T-helper 17 cell (primary cell): ENCODE measurements around the gene PTPRG. TPM values are rescaled to one million over a fixed set of nuclear protein-coding genes. Genes with fewer than 3 reads are reported as not detected.
"Not testable (repeated sequence)": the region's sequence is repeated elsewhere in the genome, so short reads cannot be mapped to it uniquely, and the experiment has no call there.

ENCODE experiments used
- ATAC-seq: fragments of 150-1000 bp; cut with Tn5 transposase; 2 replicates; pipeline ENCODE4 v1.10.0; 2021; ENCODE audit warnings: mild to moderate bottlenecking, moderate library complexity
- DNase-seq, 3 donors: peaks; one replicate each; pipeline versions ENCODE4 v3.0.0 to v3.0.0-alpha.2; 2020 to 2021
- H3K9me3 ChIP-seq: one replicate; pipeline ENCODE4 v1.7.0; 2013; ENCODE audit warnings: low read length, mild to moderate bottlenecking; ENCODE audit not compliant: control insufficient read depth, poor library complexity, severe bottlenecking
- H3K27ac Mint-ChIP-seq: one replicate; pipeline ENCODE4 v1.8.0; 2022; ENCODE audit warnings: mild to moderate bottlenecking, moderate library complexity, mixed read lengths
- H3K27me3 Mint-ChIP-seq: one replicate; pipeline ENCODE4 v1.8.0; 2022; ENCODE audit warnings: mixed read lengths
- H3K36me3 Mint-ChIP-seq: one replicate; pipeline ENCODE4 v1.8.0; 2022; ENCODE audit warnings: low read depth, mixed read lengths
- H3K4me1 Mint-ChIP-seq: one replicate; pipeline ENCODE4 v1.8.0; 2022; ENCODE audit warnings: mild to moderate bottlenecking, mixed read lengths
- H3K4me3 Mint-ChIP-seq: one replicate; pipeline ENCODE4 v1.8.0; 2022; ENCODE audit warnings: mild to moderate bottlenecking, moderate library complexity, mixed read lengths
- total RNA-seq, 4 donors: library from RNA in 2 of 4; stranded (reverse) in 2 of 4; gene quantifications; one replicate each; pipeline ENCODE4 v1.2.3 and lab custom pipeline; 2022 to 2026

The PTPRG gene
- total RNA-seq, 2 donors from 2014 or later = 0.02 TPM; not detected in 1

- no peak overlapping the region for H3K27ac Mint-ChIP-seq
- no peak for ATAC-seq
- no peak for DNase-seq
- H3K4me1 Mint-ChIP-seq = no peaks in the 10 kb centered on the region
- H3K4me3 Mint-ChIP-seq = no peak overlapping the region
- H3K27me3 Mint-ChIP-seq = no peaks in the 10 kb centered on the region
- H3K36me3 Mint-ChIP-seq = no peaks in the 10 kb centered on the region
- H3K9me3 ChIP-seq = no peaks in the 10 kb centered on the region
Observed at GRCh38 chr3:61750766-61751165, 189.4 kb downstream of the PTPRG start.

- no peaks in the 10 kb centered on the region for H3K27me3 Mint-ChIP-seq
- H3K27ac Mint-ChIP-seq = no peak overlapping the region
- ATAC-seq (no peak), DNase-seq (no peak)
- no peaks in the 10 kb centered on the region for H3K9me3 ChIP-seq
- no peaks in the 10 kb centered on the region for H3K4me1 Mint-ChIP-seq
- H3K36me3 Mint-ChIP-seq = no peaks in the 10 kb centered on the region
- no peak overlapping the region for H3K4me3 Mint-ChIP-seq
Observed at GRCh38 chr3:61758839-61759238, 197.5 kb downstream of the PTPRG start.

GRCh38 chr3:61760783-61761182 lies 199.4 kb downstream of the PTPRG start:
- not testable (repeated sequence) for H3K9me3 ChIP-seq, H3K27ac Mint-ChIP-seq, H3K36me3 Mint-ChIP-seq, H3K4me1 Mint-ChIP-seq, H3K27me3 Mint-ChIP-seq, H3K4me3 Mint-ChIP-seq, ATAC-seq, DNase-seq

- no peak for DNase-seq
- Mint-ChIP-seq H3K4me1 (no peaks in the 10 kb centered on the region), H3K4me3 (no peak overlapping the region), H3K36me3 (no peaks in the 10 kb centered on the region), H3K27ac (no peak overlapping the region), H3K27me3 (no peaks in the 10 kb centered on the region)
- H3K9me3 ChIP-seq = no peaks in the 10 kb centered on the region
- no peak for ATAC-seq
Observed at GRCh38 chr3:61761694-61762430, 200.5 kb downstream of the PTPRG start.

- Mint-ChIP-seq H3K4me1 (no peaks in the 10 kb centered on the region), H3K4me3 (no peak overlapping the region), H3K27me3 (no peaks in the 10 kb centered on the region), H3K27ac (no peak overlapping the region), H3K36me3 (no peaks in the 10 kb centered on the region)
- H3K9me3 ChIP-seq = no peaks in the 10 kb centered on the region
- DNase-seq (no peak), ATAC-seq (no peak)
Observed at GRCh38 chr3:61765157-61765876, 203.9 kb downstream of the PTPRG start.

GRCh38 chr3:61768284-61769037 lies 207.1 kb downstream of the PTPRG start:
- H3K4me1 Mint-ChIP-seq = no peaks in the 10 kb centered on the region
- ATAC-seq (no peak), DNase-seq (no peak)
- no peaks in the 10 kb centered on the region for H3K36me3 Mint-ChIP-seq
- no peak overlapping the region for H3K27ac Mint-ChIP-seq
- no peaks in the 10 kb centered on the region for H3K27me3 Mint-ChIP-seq
- H3K4me3 Mint-ChIP-seq = no peak overlapping the region
- no peaks in the 10 kb centered on the region for H3K9me3 ChIP-seq

GRCh38 chr3:61769266-61769990 lies 208.1 kb downstream of the PTPRG start:
- no peak overlapping the region for H3K4me3 Mint-ChIP-seq
- no peak for ATAC-seq
- no peak overlapping the region for H3K27ac Mint-ChIP-seq
- no peak for DNase-seq
- H3K4me1 Mint-ChIP-seq = no peaks in the 10 kb centered on the region
- no peaks in the 10 kb centered on the region for H3K27me3 Mint-ChIP-seq
- H3K36me3 Mint-ChIP-seq = no peaks in the 10 kb centered on the region
- H3K9me3 ChIP-seq = no peaks in the 10 kb centered on the region

- Mint-ChIP-seq H3K27ac (no peak overlapping the region), H3K4me3 (no peak overlapping the region), H3K4me1 (no peaks in the 10 kb centered on the region), H3K27me3 (no peaks in the 10 kb centered on the region), H3K36me3 (no peaks in the 10 kb centered on the region)
- no peak for ATAC-seq
- H3K9me3 ChIP-seq = no peaks in the 10 kb centered on the region
- no peak for DNase-seq
Observed at GRCh38 chr3:61771976-61772375, 210.6 kb downstream of the PTPRG start.

GRCh38 chr3:61772456-61772855 lies 211.1 kb downstream of the PTPRG start:
- H3K4me1 Mint-ChIP-seq = no peaks in the 10 kb centered on the region
- H3K9me3 ChIP-seq = no peaks in the 10 kb centered on the region

GRCh38 chr3:61774279-61774890 lies 213.0 kb downstream of the PTPRG start:
- no peaks in the 10 kb centered on the region for H3K27me3 Mint-ChIP-seq
- H3K27ac Mint-ChIP-seq = no peak overlapping the region
- H3K9me3 ChIP-seq = no peaks in the 10 kb centered on the region
- H3K4me3 Mint-ChIP-seq = no peak overlapping the region
- no peak for ATAC-seq
- H3K4me1 Mint-ChIP-seq = no peaks in the 10 kb centered on the region
- DNase-seq = no peak
- H3K36me3 Mint-ChIP-seq = no peaks in the 10 kb centered on the region

More at GRCh38 chr3:61772456-61772855, 211.1 kb downstream of the PTPRG start:
- no peak overlapping the region for H3K27ac Mint-ChIP-seq
- no peaks in the 10 kb centered on the region for H3K27me3 Mint-ChIP-seq
- no peaks in the 10 kb centered on the region for H3K36me3 Mint-ChIP-seq
- DNase-seq = no peak
- H3K4me3 Mint-ChIP-seq = no peak overlapping the region
- no peak for ATAC-seq

- no peak overlapping the region for H3K4me3 Mint-ChIP-seq
- no peaks in the 10 kb centered on the region for H3K36me3 Mint-ChIP-seq
- H3K27ac Mint-ChIP-seq = no peak overlapping the region
- no peaks in the 10 kb centered on the region for H3K27me3 Mint-ChIP-seq
- ATAC-seq (no peak), DNase-seq (no peak)
- H3K9me3 ChIP-seq = no peaks in the 10 kb centered on the region
- H3K4me1 Mint-ChIP-seq = no peaks in the 10 kb centered on the region
Observed at GRCh38 chr3:61776390-61776789, 215.0 kb downstream of the PTPRG start.

- no peak for DNase-seq
- no peak for ATAC-seq
- H3K9me3 ChIP-seq = no peaks in the 10 kb centered on the region
- no peaks in the 10 kb centered on the region for H3K27me3 Mint-ChIP-seq
- H3K4me1 Mint-ChIP-seq = no peaks in the 10 kb centered on the region
- no peaks in the 10 kb centered on the region for H3K36me3 Mint-ChIP-seq
- no peak overlapping the region for H3K4me3 Mint-ChIP-seq
- H3K27ac Mint-ChIP-seq = no peak overlapping the region
Observed at GRCh38 chr3:61777483-61777882, 216.1 kb downstream of the PTPRG start.
